GM23248 (cell line): ENCODE results near the gene RNU1-4. TPM values are rescaled to one million over a fixed set of nuclear protein-coding genes. Genes with fewer than 3 reads are reported as not detected.
"Not testable (repeated sequence)": the region's sequence is repeated elsewhere in the genome, so short reads cannot be mapped to it uniquely, and the experiment has no call there.

Experiments used
- DNase-seq: peaks from one replicate; pipeline ENCODE4 v3.0.0-alpha.2; 2015
- H2AFZ ChIP-seq: fragments of 200-600 bp; sonication (generic); 2 replicates; pipeline ENCODE4 v1.6.1; 2016; ENCODE audit warnings: antibody characterized with exemption
- H3F3A ChIP-seq: fragments of 200-600 bp; sonication (generic); 2 replicates; pipeline ENCODE4 v1.6.1; 2016; ENCODE audit warnings: mild to moderate bottlenecking, antibody characterized with exemption, mixed run types; ENCODE audit not compliant: insufficient read depth
- H3K27ac ChIP-seq: fragments of 200-600 bp; sonication (generic); 2 replicates; pipeline ENCODE4 v1.5.1; 2016; ENCODE audit warnings: mild to moderate bottlenecking
- H3K27me3 ChIP-seq: fragments of 200-600 bp; sonication (generic); replicated peaks from 2 replicates; pipeline ENCODE4 v1.6.1; 2016; ENCODE audit warnings: mild to moderate bottlenecking; ENCODE audit not compliant: insufficient read depth
- H3K36me3 ChIP-seq: fragments of 200-600 bp; sonication (generic); 2 replicates; pipeline ENCODE4 v1.6.1; 2016; ENCODE audit warnings: low read depth, mild to moderate bottlenecking
- H3K4me1 ChIP-seq: fragments of 200-600 bp; sonication (generic); 2 replicates; pipeline ENCODE4 v1.6.1; 2016; ENCODE audit warnings: mild to moderate bottlenecking; ENCODE audit not compliant: insufficient read depth
- H3K4me2 ChIP-seq: fragments of 200-600 bp; sonication (generic); one replicate; pipeline ENCODE4 v1.6.1; 2016; ENCODE audit warnings: mild to moderate bottlenecking; ENCODE audit not compliant: unreplicated experiment
- H3K4me3 ChIP-seq: fragments of 200-600 bp; sonication (generic); 2 replicates; pipeline ENCODE4 v1.5.1; 2016; ENCODE audit warnings: mild to moderate bottlenecking
- H3K79me2 ChIP-seq: fragments of 200-600 bp; sonication (generic); 2 replicates; pipeline ENCODE4 v1.6.1; 2016; ENCODE audit warnings: mild to moderate bottlenecking; ENCODE audit not compliant: insufficient read depth
- H3K9ac ChIP-seq: fragments of 200-600 bp; sonication (generic); 2 replicates; pipeline ENCODE4 v1.6.1; 2016; ENCODE audit warnings: mild to moderate bottlenecking
- H3K9me2 ChIP-seq: fragments of 200-600 bp; sonication (generic); 2 replicates; pipeline ENCODE4 v1.6.1; 2016; ENCODE audit warnings: mixed run types, mild to moderate bottlenecking, moderate library complexity; ENCODE audit not compliant: insufficient read depth
- H3K9me3 ChIP-seq: fragments of 200-600 bp; sonication (generic); one replicate; pipeline ENCODE4 v1.6.1; 2017; ENCODE audit warnings: low read depth
- H4K20me1 ChIP-seq: fragments of 200-600 bp; sonication (generic); 2 replicates; pipeline ENCODE4 v1.6.0; 2016; ENCODE audit not compliant: insufficient read depth
- WGBS, 2 experiments: methylation state at CpG; one replicate each; pipeline ENCODE4 v1.1.6; 2015 to 2017; ENCODE audit warnings: low lambda C conversion rate in 2 of 2, low coverage in 1 of 2; ENCODE audit errors: missing lambda C conversion rate in 2 of 2; 5-methylcytosine and 5-hydroxymethylcytosine counted together
- in situ Hi-C: fragments of 300-500 bp; cut with MboI; formaldehyde crosslinking; loops from 2 replicates; pipeline ENCODE4 v1.15.0; 2020
- polyA plus RNA-seq: library from polyadenylated mRNA; unstranded; fragments of >200 nt; fragmentation: Nextera tagmentation; extraction: Ambion mirVana; gene quantifications from 2 replicates; pipeline ENCODE4 v1.2.1, GENCODE V29; 2016
- total RNA-seq: library from RNA; depleted of rRNA; stranded (reverse); fragments of >200 nt; shearing (Covaris generic); gene quantifications from 2 replicates; pipeline ENCODE4 v1.2.3, GENCODE V29; 2014; rRNA removed

RNU1-4 gene
- total RNA-seq (under 0.01 TPM in 1 of 2 replicates, not detected in the other), polyA plus RNA-seq (not detected in 2 replicates)

DNA sequence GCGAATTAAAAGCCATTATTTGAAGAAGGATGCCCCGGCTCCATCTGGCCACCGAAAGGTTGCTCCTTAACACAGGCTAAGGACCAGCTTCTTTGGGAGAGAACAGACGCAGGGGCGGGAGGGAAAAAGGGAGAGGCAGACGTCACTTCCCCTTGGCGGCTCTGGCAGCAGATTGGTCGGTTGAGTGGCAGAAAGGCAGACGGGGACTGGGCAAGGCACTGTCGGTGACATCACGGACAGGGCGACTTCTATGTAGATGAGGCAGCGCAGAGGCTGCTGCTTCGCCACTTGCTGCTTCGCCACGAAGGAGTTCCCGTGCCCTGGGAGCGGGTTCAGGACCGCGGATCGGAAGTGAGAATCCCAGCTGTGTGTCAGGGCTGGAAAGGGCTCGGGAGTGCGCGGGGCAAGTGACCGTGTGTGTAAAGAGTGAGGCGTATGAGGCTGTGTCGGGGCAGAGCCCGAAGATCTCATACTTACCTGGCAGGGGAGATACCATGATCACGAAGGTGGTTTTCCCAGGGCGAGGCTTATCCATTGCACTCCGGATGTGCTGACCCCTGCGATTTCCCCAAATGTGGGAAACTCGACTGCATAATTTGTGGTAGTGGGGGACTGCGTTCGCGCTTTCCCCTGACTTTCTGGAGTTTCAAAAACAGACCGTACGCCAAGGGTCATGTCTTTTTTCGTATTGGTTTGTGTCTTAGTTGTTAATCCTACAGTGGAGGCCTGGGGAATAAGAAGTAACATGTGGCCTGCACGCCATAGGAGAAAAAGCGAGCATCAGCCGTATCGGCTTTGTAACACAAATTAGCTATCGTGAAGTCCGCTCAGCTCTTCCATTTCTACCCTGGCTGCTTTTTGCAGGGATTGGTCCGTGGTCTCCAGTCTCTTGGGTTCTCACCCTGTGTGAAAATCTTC lies at the start of gene RNU1-4:
Gene RNU1-4 (plus strand): TSS at position 470 of the 918 bp plus-strand sequence.
- H2AFZ ChIP-seq, H3F3A ChIP-seq, H3K79me2 ChIP-seq, H3K9me3 ChIP-seq, H3K9ac ChIP-seq, DNase-seq, H3K27me3 ChIP-seq, H3K9me2 ChIP-seq, H3K4me3 ChIP-seq, H3K36me3 ChIP-seq, H3K27ac ChIP-seq, H3K4me2 ChIP-seq, in situ Hi-C loops, H4K20me1 ChIP-seq, H3K4me1 ChIP-seq: not testable (repeated sequence)
- WGBS, 2 experiments: no CpG with 5 or more reads among the region's 46 CpGs

DNA sequence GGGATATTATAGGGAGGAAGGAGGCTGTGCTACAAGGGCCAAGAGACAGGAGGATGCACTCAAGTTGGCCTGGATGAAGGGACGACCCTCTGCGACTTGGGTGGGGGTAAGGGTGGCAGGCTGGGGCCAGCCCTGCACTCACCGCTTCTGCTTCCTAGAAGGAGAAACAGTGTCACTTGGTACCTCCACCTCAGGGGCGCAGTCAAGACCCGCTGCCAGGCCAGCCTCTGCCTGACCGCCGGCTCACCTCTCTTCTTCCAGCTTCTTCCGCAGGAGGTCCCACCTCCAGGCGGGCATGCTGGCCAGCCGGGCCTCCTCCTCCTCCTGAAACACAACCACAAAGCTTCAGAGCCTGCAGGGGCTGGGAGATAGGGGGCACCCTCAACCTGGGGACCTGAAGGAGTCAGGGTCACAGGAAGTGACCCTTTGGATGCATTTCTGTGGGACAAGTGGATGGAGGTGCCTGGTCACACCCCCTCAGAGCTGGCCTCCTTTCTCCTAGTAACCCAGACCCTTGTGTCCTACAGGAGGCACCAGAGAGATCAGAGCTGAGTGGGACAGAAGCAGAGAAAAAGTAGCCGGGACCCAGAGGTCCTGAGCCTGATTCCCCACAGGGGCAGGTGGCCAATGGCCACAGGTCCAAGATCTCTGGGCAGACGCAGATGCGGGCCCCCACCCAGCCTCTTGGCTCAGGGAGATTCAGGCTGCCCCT lies 49.2 kb upstream of the RNU1-4 start:
- H3K9ac ChIP-seq, H3K36me3 ChIP-seq, H3K27ac ChIP-seq, H3K79me2 ChIP-seq, H3K27me3 ChIP-seq, DNase-seq, H3K4me2 ChIP-seq, H2AFZ ChIP-seq, H3K4me3 ChIP-seq, H4K20me1 ChIP-seq, H3K4me1 ChIP-seq, H3K9me2 ChIP-seq, H3F3A ChIP-seq, in situ Hi-C loops, H3K9me3 ChIP-seq: not testable (repeated sequence)
- WGBS, 2 experiments: 70 to 73% methylated on average over 8 of the region's 13 CpGs

DNA sequence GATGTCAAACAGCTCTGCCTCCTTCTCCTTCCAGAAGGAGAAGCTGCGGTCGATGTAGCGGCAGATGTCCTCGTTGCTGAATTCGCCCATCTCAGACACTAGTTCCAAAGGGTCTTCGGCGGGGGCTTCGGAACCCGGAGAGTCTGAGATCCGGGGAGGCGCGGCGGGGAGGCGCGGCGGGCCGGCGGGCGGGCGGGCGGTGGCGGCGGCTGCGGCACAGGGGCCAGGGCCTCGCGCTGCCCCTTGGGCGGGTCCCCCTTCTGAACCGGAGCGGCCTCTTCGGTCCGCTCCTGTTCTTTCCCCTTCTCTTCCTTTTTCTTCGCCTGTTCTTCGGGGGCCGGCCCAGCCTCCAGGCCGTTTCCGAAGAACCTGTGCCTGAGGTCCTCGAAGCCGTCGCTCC lies 48.0 kb upstream of the RNU1-4 start:
- H3K4me2 ChIP-seq, H4K20me1 ChIP-seq, H2AFZ ChIP-seq, H3K27me3 ChIP-seq, H3K9ac ChIP-seq, in situ Hi-C loops, H3K36me3 ChIP-seq, DNase-seq, H3K4me3 ChIP-seq, H3K4me1 ChIP-seq, H3F3A ChIP-seq, H3K9me2 ChIP-seq, H3K27ac ChIP-seq, H3K9me3 ChIP-seq, H3K79me2 ChIP-seq: not testable (repeated sequence)
- WGBS, 2 experiments: 0 to 8% methylated on average over 4 to 25 of the region's 39 CpGs

DNA sequence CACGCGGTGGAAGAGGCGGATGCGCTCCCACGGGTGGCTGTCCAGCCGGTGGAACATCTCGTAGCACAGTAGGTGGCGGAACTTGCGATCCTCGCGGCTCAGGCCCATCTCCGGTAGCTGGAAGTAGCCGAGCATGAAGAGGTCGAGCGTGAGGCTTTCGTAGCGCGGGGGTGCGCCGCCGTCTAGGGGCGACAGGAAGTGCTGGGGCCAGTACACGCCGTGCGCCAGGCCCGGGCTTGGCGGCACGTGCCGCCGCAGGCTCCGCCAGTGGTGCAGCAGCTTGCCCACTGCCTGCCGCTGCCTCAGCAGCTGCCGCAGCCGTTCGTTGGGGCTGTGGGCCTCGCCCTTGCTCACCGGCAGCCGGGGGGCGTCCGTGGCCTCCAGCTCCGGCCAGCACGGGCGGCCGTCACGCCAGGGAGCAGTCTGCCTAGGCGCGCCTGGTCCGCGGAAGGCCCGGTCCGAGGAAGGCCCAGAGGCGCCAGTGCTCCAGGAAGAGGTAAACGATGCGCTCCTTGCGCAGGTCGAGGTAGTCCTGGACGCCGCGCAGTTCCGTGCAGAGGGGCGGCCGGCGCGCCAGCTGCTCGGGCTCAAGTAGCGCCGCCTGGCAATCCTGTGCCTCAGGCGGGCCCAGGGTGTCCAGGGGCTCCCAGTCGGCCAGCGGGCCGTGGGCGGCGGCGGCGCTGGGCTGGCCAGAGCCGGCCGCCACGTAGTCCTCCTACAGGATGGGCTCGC lies 47.4 kb upstream of the RNU1-4 start:
- H2AFZ ChIP-seq, H3K4me3 ChIP-seq, H4K20me1 ChIP-seq, H3K79me2 ChIP-seq, H3K27me3 ChIP-seq, in situ Hi-C loops, H3F3A ChIP-seq, H3K36me3 ChIP-seq, DNase-seq, H3K9me2 ChIP-seq, H3K9ac ChIP-seq, H3K9me3 ChIP-seq, H3K4me1 ChIP-seq, H3K4me2 ChIP-seq, H3K27ac ChIP-seq: not testable (repeated sequence)
- WGBS, 2 experiments: 2% methylated on average over 28 to 32 of the region's 79 CpGs

DNA sequence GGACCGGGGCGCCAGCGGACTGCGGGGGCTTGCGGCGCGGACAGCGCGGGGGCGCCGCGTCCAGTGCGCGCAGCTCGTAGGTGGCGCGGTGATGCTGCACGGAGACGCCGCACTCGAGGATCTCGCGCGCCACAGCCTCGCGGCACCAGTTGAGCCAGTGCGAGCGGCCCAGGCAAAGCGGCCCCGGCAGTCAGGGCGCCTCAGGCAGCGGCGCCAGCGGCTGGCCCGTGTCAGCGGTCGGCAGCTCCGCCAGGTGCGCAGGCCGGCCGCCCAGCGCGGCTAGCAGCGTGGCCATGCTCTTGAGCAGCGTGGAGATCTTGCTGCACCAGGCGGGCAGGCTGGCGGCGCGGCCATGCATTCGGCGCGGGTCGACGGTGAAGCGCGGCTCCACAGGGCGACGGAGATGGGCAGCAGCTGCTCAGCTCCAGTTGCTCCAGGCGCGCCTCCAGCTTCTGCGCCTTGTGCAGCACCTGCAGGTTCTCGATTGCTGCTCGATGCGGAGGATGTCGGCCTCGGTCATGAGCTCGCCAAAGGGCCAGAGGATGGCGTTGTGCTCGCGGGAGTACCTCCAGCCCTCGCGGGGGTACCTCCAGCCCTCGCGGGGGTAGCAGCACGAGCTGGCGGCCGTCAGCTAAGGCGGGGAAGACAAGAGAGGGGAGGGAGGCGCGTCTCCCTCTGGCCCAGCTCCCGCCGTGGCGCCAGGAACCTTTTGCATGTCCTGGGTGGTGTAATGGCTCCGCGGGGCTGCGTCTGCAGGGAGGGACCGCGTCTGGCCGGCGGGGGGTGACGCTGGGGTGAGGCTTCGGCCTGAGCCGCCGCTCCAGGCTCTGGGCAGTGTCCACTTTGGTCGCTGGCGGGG lies 46.6 kb upstream of the RNU1-4 start:
- H4K20me1 ChIP-seq, H3K27ac ChIP-seq, H3K27me3 ChIP-seq, in situ Hi-C loops, H3K4me2 ChIP-seq, H3K36me3 ChIP-seq, H2AFZ ChIP-seq, H3K79me2 ChIP-seq, H3K9ac ChIP-seq, H3K4me1 ChIP-seq, H3F3A ChIP-seq, DNase-seq, H3K9me2 ChIP-seq, H3K4me3 ChIP-seq, H3K9me3 ChIP-seq: not testable (repeated sequence)
- WGBS, 2 experiments: 3% methylated on average over 22 to 41 of the region's 96 CpGs

DNA sequence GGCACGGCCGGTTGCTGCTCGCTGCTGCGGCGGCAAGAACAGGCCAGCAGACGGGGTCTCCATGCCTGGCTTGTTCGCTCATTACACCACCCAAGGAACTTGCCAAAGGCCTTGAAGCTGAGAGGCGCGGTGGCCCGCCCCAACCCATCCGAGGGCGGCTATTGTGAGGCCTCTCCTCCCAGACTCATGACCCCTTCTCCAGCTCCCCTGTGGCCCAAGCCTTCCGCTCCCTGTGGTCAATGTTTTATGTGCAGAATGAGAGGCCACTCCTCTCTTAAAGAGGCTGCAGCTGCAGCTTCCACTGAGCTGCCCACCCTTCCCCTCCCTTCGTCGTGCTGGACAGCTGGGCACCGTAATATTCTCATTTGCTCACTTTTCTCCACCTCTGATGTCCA lies 46.0 kb upstream of the RNU1-4 start:
- H3F3A ChIP-seq, H3K27me3 ChIP-seq, H4K20me1 ChIP-seq, H3K27ac ChIP-seq, H3K9ac ChIP-seq, H3K9me3 ChIP-seq, H3K4me1 ChIP-seq, H2AFZ ChIP-seq, H3K36me3 ChIP-seq, H3K4me2 ChIP-seq, DNase-seq, H3K9me2 ChIP-seq, in situ Hi-C loops, H3K4me3 ChIP-seq, H3K79me2 ChIP-seq: not testable (repeated sequence)
- WGBS, 2 experiments: 63% methylated on average over 1 of the region's 16 CpGs
